ENCODE data around the gene C9orf57. TPM values are rescaled to one million over a fixed set of nuclear protein-coding genes. Genes with fewer than 3 reads are reported as not detected.
"Not testable (repeated sequence)": the region's sequence is repeated elsewhere in the genome, so short reads cannot be mapped to it uniquely, and the experiment has no call there.

The C9orf57 gene
- total and polyA plus RNA-seq, 2 of the 8 experiments (the other 6 are each of a cell fraction or from before 2014, with no cell fraction given) = not detected

- H2BK20ac ChIP-seq (ENCODE audit: low read length); H3K9me3 ChIP-seq (ENCODE audit: insufficient read depth in 2 of 2, low read depth in 1 of 2, low read length in 1 of 2); DNase-seq (ENCODE audit: low read depth in 1 of 2, low spot score in 2 of 2); H3K23me2 ChIP-seq (ENCODE audit: low read depth, low read length); H3K14ac ChIP-seq (ENCODE audit: insufficient read length); H3K27me3 ChIP-seq (replicated peaks in 1 of 4; ENCODE audit: control insufficient read depth in 3 of 4, extremely low read depth in 1 of 4, insufficient read depth in 3 of 4, low read length in 3 of 4); H4K8ac ChIP-seq (ENCODE audit: extremely low read depth, insufficient read depth, low read length); POLR2A ChIA-PET (ENCODE audit: partially characterized antibody); H4K91ac ChIP-seq (replicated peaks; ENCODE audit: insufficient read length, low read length); H3K4me1 ChIP-seq (replicated peaks in 1 of 4; ENCODE audit: control insufficient read depth in 3 of 4, insufficient read depth in 4 of 4, low read length in 3 of 4); H3K9ac ChIP-seq (replicated peaks in 1 of 4; ENCODE audit: extremely low read depth in 1 of 4, low read depth in 3 of 4, low read length in 3 of 4); H4K20me1 ChIP-seq (replicated peaks in 1 of 2; ENCODE audit: control insufficient read depth in 1 of 2, insufficient read depth in 2 of 2, low read length in 2 of 2); H3K23ac ChIP-seq (ENCODE audit: insufficient read length); H4K5ac ChIP-seq (ENCODE audit: insufficient read length, low read depth, low read length); H2BK15ac ChIP-seq (ENCODE audit: low read length); H2BK12ac ChIP-seq (ENCODE audit: low read depth, low read length); H3K4me2 ChIP-seq (ENCODE audit: insufficient read depth in 1 of 2, low read depth in 2 of 2, low read length in 2 of 2); H3K27ac ChIP-seq (ENCODE audit: low read depth, low read length); H2BK5ac ChIP-seq (ENCODE audit: low read depth, low read length); H3K4me3 ChIP-seq (ENCODE audit: extremely low read depth in 1 of 4, insufficient read depth in 2 of 4, low read depth in 3 of 4, low read length in 4 of 4); H3K36me3 ChIP-seq (ENCODE audit: control insufficient read depth in 2 of 4, insufficient read depth in 4 of 4, low read length in 3 of 4); H2AFZ ChIP-seq (ENCODE audit: low read length); H3K56ac ChIP-seq (replicated peaks; ENCODE audit: insufficient read length, low read depth, low read length); H3K4ac ChIP-seq (replicated peaks; ENCODE audit: insufficient read length, low read depth, low read length); FAIRE-seq; CTCF ChIA-PET (ENCODE audit: partially characterized antibody); H3K18ac ChIP-seq (ENCODE audit: extremely low read depth, low read length); H3K79me2 ChIP-seq (ENCODE audit: control insufficient read depth in 1 of 2, insufficient read depth in 2 of 2, low read length in 2 of 2); H2AK5ac ChIP-seq (ENCODE audit: low read depth, low read length); H2BK120ac ChIP-seq (replicated peaks; ENCODE audit: low read depth, low read length); H3K79me1 ChIP-seq (ENCODE audit: low read depth, low read length): not testable (repeated sequence)
- 88% methylated on average over 2 of the region's 2 CpGs; no CpG with 5 or more reads in 1 of the 2 experiments for WGBS, 2 experiments (ENCODE audit: extremely low coverage in 1 of 2, insufficient coverage in 1 of 2, insufficient read length in 1 of 2, insufficient replicate concordance in 2 of 2, low coverage in 1 of 2, low lambda C conversion rate in 2 of 2, missing lambda C conversion rate in 1 of 2)
These were observed 14.3 kb upstream of the C9orf57 start for GRCh38 chr9:72074666-72075065.

Data from H1 (cell line).